Measurements from ENCODE around the gene MAN2A2.

DNA sequence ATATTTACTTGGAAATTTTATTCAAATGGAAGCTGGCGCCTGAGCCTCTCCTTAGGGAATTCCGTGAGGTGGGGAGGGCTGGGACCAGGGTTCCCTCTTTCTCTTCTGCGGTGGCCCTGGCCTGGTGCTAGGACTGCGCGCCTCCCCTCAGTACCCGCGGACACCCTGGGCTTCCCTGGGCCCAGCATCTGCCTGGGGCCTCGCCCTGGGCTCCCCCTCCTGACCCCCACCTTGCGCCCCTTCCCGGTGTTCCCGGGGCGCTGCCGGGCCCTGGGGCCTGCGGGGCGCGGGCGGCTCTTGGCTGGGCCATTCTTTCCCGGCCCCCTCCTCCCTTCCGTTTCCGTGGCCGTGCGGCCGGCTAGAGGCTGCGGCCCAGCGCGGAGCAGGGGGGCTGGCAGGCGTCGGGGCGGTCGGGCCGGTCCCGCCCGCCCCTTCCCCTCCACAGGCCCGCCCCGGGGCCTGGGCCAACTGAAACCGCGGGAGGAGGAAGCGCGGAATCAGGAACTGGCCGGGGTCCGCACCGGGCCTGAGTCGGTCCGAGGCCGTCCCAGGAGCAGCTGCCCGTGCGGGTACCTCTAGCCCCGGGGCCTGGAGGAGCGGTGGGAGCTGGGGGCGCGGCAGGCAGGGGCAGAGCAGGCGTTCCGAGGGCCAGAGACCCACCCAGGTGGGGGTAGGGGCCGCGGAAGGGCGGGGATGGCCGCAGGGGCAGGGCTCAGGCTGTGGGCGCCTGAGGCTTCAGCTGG is 19.0 kb upstream of the MAN2A2 start, which contains the start of gene FES:
- TF ChIP-seq, protein P1, sequence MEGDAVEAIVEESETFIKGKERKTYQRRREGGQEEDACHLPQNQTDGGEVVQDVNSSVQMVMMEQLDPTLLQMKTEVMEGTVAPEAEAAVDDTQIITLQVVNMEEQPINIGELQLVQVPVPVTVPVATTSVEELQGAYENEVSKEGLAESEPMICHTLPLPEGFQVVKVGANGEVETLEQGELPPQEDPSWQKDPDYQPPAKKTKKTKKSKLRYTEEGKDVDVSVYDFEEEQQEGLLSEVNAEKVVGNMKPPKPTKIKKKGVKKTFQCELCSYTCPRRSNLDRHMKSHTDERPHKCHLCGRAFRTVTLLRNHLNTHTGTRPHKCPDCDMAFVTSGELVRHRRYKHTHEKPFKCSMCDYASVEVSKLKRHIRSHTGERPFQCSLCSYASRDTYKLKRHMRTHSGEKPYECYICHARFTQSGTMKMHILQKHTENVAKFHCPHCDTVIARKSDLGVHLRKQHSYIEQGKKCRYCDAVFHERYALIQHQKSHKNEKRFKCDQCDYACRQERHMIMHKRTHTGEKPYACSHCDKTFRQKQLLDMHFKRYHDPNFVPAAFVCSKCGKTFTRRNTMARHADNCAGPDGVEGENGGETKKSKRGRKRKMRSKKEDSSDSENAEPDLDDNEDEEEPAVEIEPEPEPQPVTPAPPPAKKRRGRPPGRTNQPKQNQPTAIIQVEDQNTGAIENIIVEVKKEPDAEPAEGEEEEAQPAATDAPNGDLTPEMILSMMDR (IDR thresholded peaks at IDR 0.05) = no peak
- TF ChIP-seq POLR2A (IDR thresholded peaks at IDR 0.05) = peak in 1 of 2 donors; percentile 35

Data from Peyer's patch (tissue), 4 donors.